HG02678 (cell line): Measurements from ENCODE around the gene EPB41L2.
A peak's percentile ranks its signal among the peaks of the same experiment; 100 is the strongest.
"Not testable (repeated sequence)": the region's sequence is repeated elsewhere in the genome, so short reads cannot be mapped to it uniquely, and the experiment has no call there.

Source experiments
- ATAC-seq: cut with Tn5 transposase; IDR thresholded peaks from one replicate; pipeline ENCODE4 v1.9.1; 2021; ENCODE audit warnings: mild to moderate bottlenecking, moderate library complexity; ENCODE audit not compliant: unreplicated experiment

The EPB41L2 gene

DNA sequence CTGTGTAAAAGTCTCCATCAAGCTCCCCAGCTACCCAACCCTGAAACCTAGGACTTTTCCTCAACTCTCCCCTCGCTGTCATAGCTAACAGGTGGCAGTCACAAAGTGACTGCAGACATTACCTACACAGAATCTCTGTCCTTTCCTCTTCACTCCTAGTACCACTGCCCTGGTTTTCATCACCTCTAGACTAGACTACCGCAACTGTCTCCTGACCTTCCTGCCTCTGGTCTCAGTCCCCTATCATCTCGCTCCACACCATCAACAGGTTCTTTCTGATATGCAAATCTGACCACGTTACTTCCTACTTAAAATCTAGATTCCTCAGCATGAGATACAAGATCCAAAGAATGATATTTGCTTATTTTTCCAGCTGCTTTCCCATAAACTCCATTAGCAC lies 142.1 kb downstream of the EPB41L2 start:
- no peak for ATAC-seq

DNA sequence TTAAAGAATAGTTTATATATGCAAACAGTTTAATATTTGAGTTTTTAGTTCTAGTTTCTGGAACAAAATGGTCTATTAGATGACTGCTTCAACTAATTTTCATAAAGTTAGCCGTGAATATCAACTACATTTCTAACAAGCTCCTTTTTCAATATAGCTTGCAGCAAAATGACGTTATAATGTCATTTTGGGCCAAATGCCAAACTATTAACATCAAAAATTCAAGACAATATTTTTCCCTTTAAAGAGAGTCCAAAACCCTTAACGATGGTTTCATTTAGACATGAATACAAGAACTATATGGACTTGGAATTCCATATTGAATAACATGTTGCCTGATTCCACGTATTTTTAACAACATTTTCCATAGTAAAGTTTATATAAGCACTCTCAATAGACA lies 144.9 kb downstream of the EPB41L2 start:
- no peak for ATAC-seq

DNA sequence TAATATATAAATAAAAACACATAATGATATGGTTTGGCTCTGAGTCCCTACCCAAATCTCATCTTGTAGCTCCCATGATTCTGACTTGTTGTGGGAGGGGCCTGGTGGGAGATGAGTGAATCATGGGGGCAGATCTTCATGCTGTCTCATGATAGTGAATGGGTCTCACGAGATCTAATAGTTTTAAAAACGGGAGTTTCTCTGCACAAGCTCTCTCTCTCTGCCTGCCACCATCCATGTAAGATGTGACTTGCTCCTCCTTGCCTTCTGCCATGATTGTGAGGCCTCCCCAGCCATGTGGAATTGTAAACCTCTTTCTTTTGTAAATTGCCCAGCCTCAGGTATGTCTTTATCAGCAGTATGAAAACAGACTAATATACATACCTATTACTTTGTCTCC lies 147.4 kb downstream of the EPB41L2 start:
- ATAC-seq, result not testable (repeated sequence)

DNA sequence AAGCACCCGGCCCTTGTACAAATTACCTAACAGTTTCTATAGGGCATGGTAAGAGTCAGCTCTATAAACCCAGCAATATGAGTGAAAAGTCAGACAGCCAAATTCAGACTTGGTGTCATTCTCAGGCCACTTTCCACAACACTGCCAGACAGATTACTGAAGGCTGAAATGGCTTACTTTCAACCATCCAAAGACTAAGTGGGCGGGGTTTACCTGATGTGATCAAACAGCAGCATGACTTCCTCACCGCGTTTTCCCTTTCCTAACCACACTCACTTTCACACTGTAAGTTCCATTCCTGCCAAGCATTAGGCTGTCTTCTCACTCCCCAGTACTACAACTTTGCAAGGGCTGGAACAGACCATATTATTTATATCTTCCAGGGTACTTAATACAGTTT lies 149.9 kb downstream of the EPB41L2 start:
- peak; percentile 84 for ATAC-seq

DNA sequence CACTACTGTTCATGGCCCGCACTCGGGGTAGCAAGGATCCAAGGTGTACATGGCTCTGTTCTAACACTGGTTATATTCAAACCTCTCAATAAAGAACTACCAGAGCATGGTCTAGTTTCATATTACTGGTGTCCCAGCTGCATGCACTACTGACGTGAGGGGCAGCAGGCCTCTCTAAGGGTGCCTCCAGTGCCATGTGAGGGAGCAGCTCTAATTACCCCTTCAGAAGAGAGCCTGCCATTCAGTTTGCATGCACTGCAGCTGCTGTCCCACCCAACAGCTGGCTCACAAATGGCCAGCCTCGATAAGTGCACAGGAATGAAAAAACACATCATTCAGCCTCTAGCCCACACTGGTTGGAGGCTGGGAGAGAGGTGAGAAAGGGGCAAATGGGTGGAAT lies 150.6 kb downstream of the EPB41L2 start:
- ATAC-seq, result no peak

DNA sequence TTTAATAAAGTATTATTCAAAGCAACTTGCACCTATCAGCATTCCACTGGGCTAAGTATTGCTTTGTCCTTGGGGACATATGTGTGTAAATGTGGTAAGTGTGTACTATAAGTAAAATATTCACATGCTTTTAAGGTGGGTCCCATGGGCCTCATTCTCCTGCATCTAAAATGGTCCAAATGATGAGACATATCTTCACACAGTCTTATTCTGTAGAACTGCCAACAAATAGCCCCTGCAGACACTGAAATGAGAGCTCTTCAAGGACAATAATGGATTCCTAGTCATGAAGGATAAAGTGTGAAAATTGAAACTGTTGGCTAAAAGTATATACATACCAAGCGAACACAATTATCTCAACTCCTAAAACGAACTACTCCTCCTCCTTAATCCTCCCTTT lies 154.1 kb downstream of the EPB41L2 start:
- ATAC-seq, result no peak

DNA sequence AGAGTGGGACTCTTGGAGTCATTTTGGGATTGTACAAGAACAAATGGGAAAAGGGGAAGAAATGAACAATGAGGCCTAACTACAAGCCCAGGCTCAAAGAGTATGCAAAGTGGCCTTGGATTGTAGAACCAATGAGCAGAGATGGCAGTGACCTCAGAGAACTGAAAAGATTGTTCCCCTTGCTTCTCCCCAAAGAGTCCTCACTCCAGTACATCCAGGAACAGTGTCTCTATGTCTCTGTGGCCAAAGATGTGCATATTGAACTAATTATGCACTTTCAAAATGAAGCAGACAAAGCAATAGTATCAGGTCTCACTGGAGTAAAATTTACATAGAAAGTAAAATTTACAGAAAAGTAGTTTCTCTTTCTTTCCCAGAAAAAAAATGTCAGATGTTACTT lies 154.9 kb downstream of the EPB41L2 start:
- ATAC-seq, result peak; percentile 60

DNA sequence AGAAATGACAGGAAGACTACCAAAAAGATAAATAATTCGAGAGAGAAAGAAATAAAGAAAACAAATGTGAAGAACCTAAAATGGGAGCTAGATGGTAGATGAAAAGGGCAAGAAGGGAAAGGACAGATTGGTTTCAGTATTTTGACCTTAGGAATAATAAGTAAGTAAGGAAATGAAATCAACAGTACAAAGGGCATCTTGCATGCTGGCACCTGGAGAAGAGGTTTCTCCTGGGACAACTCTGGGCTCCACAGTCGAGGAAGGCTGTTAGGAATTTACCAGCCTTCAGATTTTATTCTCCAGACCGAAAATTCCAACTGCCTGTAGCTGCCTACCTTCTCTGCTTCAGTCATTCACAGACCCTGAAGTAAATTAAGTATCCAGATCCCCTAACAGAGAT lies 155.4 kb downstream of the EPB41L2 start:
- ATAC-seq, result no peak

DNA sequence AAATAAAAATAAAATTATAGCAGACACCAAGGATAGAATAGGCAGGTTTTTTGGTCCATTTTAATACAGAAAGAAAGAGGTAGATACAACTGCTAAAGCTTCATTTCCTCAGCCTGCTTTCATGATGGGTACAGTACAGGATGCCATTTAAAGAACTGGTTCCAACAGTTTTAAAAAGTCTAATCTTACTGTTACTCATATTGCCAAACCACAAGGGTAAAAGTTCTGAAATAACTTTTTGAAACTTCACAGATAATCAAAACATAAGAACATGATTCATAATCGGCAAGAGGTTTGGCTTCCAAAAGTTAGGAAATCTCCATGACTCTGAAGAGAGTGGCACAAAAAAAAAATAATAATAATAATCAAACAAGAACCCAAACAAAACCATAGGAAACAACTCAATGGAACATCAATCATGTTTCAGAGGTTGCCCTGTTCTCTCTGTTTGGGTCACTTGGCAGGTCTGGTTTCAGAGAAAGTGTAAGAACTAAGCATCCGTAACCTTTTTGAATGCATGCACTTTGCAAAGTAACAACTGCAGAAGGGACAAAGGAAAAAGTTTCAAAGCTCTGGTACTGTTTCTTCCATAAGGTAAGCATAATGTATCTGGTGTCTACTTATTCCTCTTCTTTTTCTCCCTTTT lies 156.2 kb downstream of the EPB41L2 start:
- ATAC-seq, result no peak

DNA sequence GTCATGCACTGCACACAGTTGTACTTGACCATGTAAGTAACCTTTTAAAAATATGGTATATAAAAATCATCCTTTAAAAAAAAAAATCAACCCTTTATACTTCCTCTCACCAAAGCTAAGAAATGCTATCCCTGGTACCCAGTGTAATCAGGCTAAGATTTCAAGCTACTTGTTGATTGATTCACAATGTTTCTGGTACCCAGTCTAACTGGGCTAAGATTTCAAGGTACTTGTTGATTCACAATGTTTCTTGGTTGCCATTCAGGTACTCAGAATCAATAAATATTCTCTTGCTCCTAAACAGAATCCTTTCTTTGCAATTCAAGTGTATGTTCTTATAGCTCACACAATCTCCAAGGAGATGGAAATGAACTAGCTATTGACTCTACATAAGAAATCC lies 159.4 kb downstream of the EPB41L2 start:
- ATAC-seq, result no peak

DNA sequence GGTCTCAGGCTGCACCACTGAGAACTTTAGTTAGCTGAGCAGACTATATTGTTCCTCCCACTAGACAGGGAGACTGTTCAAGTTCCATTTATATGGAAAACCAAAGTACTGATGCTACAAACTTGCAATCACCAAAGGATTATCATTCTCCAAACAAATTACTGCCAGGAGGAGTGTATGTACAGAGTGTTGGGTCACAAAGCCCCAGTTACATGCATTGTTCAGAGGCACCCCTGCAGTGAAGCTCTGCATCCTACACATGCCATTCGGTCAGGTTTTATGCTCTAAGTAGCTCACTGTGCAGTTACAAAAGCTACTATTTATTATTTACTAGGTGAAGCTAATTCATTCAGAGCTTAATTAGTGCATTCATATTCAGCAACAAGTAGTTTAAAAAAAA lies 160.0 kb downstream of the EPB41L2 start:
- no peak for ATAC-seq

DNA sequence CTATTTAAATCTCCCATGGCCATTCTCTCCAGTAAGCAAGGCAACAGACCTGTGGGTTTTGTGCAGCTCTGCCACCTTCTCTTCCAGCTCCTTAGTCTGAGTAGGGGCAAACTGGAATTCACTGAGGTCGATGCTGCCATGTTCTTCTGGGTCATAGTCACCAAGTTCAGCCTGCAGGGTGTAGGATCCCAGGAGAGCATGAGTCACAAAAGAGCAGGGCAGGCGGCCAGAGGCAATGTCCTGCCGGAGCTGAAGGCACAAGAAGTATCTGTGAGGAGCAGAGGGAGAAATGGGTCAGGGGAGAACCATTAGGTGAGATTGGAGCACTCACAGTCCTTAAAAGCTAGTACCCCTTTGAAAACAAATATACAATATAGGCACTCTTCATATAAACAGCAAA lies 162.1 kb downstream of the EPB41L2 start:
- no peak for ATAC-seq

DNA sequence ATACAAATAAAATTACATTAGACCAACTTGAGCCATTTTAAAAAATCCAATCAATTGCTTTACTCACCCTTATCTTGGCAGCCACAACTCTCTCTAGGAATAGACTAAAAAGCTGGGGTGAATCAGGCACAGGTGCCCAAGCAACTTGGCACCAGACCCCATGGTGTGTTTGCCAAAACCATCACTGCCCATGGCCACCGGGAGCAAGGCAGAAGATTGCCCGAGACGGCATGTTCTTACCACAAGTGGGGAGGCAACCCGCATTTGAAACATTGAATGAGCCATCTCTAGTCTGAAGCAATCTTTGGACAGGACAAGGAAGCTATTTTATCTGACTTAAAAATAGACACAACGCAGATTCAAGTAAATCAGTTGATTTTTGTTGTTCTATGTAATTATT lies 166.8 kb downstream of the EPB41L2 start:
- no peak for ATAC-seq

DNA sequence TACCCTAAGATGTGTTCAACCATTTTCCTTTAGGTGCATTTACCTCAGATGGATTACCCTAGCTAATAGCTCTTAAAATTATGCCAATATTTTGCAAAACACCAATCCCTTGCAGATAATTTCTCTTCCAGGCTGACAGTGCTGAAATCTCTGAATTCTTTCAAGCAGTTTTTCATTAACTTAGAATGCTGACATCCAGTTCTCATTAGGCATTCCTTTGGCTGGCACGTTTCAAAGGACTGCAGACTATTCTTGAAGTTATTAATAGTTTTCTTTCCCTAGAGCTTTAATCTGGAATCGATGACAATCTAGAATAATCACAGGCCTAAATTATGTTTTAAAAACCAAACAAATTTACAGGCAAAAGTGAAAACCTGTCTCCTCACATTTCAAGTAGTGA lies 167.5 kb downstream of the EPB41L2 start:
- ATAC-seq, result no peak

DNA sequence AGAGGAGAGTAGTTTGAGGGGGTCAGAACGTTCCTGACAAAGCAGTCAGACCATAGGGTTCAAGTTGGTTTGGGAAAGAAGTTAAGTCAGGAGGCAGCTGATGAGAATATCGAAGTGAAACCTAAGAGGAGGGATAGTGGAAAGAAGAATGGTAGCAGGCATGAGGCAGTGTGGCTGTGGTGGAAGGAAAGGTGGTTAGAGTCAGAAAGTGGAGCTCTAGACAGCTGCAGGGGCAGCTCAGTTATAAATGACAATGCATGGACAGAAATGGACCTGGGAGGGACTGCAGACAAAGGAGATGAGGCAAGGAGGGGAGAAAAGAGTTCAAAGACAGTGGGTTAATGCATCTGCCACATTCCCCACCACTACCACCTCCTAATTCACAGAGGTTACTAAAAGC lies 169.3 kb downstream of the EPB41L2 start:
- ATAC-seq, result no peak

DNA sequence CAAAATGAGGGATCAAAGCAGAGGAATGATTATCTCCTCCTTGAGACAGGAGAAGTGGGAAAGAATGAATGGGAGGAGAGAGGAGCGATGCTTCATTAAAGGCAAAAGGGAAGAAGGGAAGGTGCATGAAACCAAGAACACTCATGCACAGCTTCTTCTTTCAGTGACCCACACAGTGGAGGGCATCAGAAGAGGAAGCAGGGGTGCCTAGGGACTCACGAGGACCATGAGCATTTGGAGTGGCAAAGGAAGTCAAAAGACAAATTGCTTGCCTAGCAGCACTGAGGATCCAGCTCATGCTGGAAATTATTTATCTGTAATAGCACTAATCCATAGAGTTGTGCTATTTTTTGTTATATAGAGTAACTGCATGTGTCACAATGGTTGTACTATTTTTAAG lies 169.8 kb downstream of the EPB41L2 start:
- ATAC-seq, result no peak

DNA sequence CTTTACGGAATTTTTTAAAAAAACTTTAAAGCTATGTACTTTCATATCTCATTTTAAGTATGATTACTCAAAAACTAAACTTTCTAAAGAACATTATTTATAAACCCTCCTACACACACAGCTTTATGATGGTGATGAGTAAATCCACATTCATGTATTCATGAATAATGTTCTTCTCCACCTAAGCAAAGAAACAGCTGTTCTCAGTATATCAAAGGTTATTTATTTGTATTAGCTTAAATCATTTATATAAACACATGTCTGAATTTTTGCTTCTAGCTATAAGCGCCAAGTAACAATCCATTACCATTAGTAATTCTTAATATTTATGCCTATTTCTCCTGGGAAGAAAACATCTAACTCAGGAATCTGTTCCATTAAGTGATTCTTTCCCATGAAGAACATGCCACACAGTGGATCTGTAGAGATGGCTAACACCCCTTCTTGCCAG lies 172.5 kb downstream of the EPB41L2 start:
- no peak for ATAC-seq

DNA sequence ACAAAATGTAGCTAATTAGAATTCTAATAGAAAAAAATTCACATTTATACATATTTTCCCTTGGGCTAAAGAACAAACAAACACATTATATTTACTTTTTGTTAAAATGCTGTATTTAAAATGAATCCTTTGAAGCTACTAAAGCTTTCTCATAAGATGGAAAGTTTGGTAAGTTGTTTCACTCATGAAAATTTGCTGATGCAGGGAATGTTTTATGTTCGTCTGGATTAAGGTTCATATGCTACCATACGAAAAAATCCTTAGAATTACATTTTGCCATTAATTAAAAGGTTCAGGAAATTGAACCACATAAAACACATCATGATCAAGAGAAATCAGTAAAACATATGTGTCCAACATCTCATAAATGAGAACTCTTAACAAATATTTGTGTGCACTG lies 173.6 kb downstream of the EPB41L2 start:
- no peak for ATAC-seq

DNA sequence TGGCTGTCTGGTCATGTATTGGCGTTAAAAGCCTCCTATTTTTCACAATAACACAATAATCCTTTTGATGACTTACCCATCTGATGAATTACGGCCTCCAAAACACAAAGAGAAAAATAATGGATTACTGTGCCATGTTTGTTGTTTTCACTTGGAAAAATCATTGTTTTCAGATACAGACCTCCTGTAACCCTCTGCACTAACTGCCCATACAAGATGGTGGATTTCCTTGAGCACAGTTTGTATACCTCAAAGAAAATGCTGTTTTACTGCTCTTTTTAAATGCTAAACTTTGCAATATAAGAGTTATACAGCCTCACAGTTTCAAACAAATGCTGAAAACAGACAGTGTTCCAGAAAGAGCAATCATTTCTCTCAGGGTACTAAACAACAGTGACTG lies 174.8 kb downstream of the EPB41L2 start:
- no peak for ATAC-seq

DNA sequence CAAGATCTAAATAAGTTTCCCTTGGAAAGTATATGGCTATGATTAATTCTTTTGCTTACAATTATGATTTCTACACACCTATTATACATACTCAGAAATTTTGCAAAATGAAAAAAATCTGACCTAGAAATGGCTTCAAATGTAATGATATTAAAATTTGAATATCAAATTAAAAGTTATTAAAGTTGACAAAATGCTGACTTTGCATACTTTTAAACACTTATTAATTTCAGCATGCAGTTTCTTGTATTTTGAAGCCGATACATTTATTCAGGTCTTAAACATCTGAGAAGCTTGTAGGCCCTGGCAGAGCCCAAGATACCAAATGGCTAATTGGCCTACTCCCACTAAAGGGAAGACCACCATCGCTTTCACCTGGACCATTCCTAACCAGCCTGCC lies 176.1 kb downstream of the EPB41L2 start:
- ATAC-seq, result no peak

DNA sequence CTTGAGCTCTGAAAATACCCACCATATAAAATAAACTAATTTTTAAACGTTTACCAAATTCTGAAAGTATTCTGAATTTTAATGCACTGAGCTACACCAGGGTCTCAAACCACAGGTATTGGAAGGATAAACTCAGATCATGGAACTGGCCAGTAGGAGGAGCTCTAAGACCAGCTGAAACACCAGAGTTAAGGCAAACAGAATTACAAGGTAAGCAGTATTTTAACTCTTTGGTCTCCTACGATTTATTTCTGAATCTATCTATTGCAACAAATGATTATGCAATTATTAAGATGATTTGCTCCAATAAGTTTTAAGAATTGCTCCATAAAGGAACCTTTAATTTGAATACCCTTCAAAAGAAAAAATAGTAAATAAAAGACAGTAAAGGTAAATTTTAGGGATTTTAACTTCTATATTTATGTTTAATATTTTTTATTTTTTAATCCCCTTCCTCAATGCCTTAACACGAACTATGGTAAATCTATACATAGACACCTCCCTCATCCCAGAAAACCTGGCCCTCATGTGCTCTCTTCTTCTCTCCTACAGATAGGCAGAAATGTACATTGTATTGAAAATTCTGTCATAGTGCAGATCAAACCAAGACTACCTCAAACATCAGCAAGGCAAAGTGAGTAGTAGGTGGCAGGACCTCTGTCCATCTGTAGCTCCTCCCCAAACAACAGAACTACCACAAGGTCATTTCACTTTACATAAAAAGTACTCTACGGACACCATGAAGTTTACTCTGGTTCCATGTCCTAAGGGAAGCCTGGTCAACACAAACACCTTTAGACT lies 177.5 kb downstream of the EPB41L2 start:
- peak; percentile 92 for ATAC-seq

DNA sequence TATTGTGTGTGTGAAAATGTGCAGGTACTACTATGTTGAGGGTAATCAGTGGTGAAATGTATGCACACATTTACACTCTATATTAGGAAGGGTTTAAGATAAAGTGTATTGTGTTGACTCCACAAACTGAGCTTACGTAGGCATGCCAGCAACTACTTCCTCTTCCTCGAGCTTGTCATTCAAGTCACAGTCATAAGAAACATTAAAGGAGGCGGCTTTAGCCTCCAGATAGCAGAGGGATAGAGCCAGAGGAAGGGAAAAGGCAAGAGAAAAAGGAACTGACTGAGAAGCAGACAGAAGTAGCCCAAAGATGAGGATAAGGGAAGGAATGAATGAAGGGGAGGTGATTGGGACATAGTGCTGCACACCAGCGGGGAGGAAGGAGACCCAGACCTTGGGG lies 180.7 kb downstream of the EPB41L2 start:
- no peak for ATAC-seq

DNA sequence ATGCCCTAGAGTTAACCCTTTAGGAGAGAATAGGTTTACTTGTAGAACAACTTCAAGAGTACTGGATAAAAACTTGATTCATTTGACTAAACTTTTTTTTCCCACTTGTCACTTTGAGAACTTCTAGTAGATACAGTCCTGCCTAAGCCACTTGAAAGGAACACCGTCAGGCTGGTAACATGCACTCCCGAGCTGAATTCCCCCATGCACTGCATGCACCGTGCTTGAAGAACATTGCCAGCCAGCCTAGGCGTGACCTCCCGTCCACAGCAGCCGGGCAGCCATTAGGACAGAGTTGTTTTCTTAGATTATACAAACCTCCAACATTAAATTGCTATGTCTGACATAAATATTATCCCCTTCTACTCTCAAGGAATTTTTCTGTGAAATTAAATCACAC lies 183.2 kb downstream of the EPB41L2 start:
- no peak for ATAC-seq
